ENCODE results near the gene ARHGEF16. TPM values are rescaled to one million over a fixed set of nuclear protein-coding genes. Genes with fewer than 3 reads are reported as not detected.

Gene ARHGEF16
- total RNA-seq, 1 donor from 2014 or later = 0.89 TPM

- DNase-seq = no peak
- no peak for ATAC-seq (ENCODE audit: poor library complexity)
- intact Hi-C loops (cut with DNase I) = no loop called here
Observed at GRCh38 chr1:3472088-3472850, 17.8 kb downstream of the ARHGEF16 start.

- no peak for DNase-seq
- ATAC-seq (ENCODE audit: poor library complexity) = no peak
- intact Hi-C loops (cut with DNase I) = no loop called here
Observed at GRCh38 chr1:3472906-3473305, 18.4 kb downstream of the ARHGEF16 start.

GRCh38 chr1:3473381-3473844 is 18.9 kb downstream of the ARHGEF16 start:
- intact Hi-C loops (cut with DNase I) = no loop called here
- ATAC-seq (ENCODE audit: poor library complexity) (no peak), DNase-seq (no peak)

GRCh38 chr1:3474016-3474415 is 19.6 kb downstream of the ARHGEF16 start:
- DNase-seq (no peak), ATAC-seq (ENCODE audit: poor library complexity) (no peak)
- intact Hi-C loops (cut with DNase I) = no loop called here

- DNase-seq = no peak
- no peak for ATAC-seq (ENCODE audit: poor library complexity)
- intact Hi-C loops (cut with DNase I) = no loop called here
Observed at GRCh38 chr1:3474421-3474820, 20.0 kb downstream of the ARHGEF16 start.

- no peak for DNase-seq
- no peak for ATAC-seq (ENCODE audit: poor library complexity)
- intact Hi-C loops (cut with DNase I) = no loop called here
Observed at GRCh38 chr1:3475839-3476573, 21.5 kb downstream of the ARHGEF16 start.

GRCh38 chr1:3476666-3477065 is 22.2 kb downstream of the ARHGEF16 start:
- no peak for ATAC-seq (ENCODE audit: poor library complexity)
- intact Hi-C loops (cut with DNase I) = no loop called here
- DNase-seq = no peak

GRCh38 chr1:3477241-3477995 is 23.0 kb downstream of the ARHGEF16 start:
- no peak for ATAC-seq (ENCODE audit: poor library complexity)
- intact Hi-C loops (cut with DNase I) = no loop called here
- DNase-seq = no peak

GRCh38 chr1:3478187-3478586 is 23.7 kb downstream of the ARHGEF16 start:
- DNase-seq (no peak), ATAC-seq (ENCODE audit: poor library complexity) (no peak)
- intact Hi-C loops (cut with DNase I) = no loop called here

GRCh38 chr1:3479511-3480368 is 25.3 kb downstream of the ARHGEF16 start:
- no peak for DNase-seq
- intact Hi-C loops (cut with DNase I) = no loop called here
- no peak for ATAC-seq (ENCODE audit: poor library complexity)

- no peak for DNase-seq
- intact Hi-C loops (cut with DNase I) = no loop called here
- ATAC-seq (ENCODE audit: poor library complexity) = no peak
Observed at GRCh38 chr1:3480369-3480719, 25.9 kb downstream of the ARHGEF16 start.

- ATAC-seq (ENCODE audit: poor library complexity) = no peak
- intact Hi-C loops (cut with DNase I) = no loop called here
- DNase-seq = no peak
Observed at GRCh38 chr1:3481046-3481445, 26.6 kb downstream of the ARHGEF16 start.

- intact Hi-C loops (cut with DNase I) = no loop called here
- no peak for ATAC-seq (ENCODE audit: poor library complexity)
- no peak for DNase-seq
Observed at GRCh38 chr1:3481836-3482375, 27.4 kb downstream of the ARHGEF16 start.

- ATAC-seq (ENCODE audit: poor library complexity) (no peak), DNase-seq (no peak)
- intact Hi-C loops (cut with DNase I) = no loop called here
Observed at GRCh38 chr1:3482378-3482849, 27.9 kb downstream of the ARHGEF16 start.

GRCh38 chr1:3483380-3483779 is 28.9 kb downstream of the ARHGEF16 start:
- no peak for DNase-seq
- no peak for ATAC-seq (ENCODE audit: poor library complexity)
- intact Hi-C loops (cut with DNase I) = no loop called here

GRCh38 chr1:3483801-3484444 is 29.5 kb downstream of the ARHGEF16 start:
- DNase-seq = no peak
- intact Hi-C loops (cut with DNase I) = loop anchor here (2.0 kb wide), 1 partner anchor 31 kb away; no protein-coding TSS in a partner anchor
- peak; percentile 72 for ATAC-seq (ENCODE audit: poor library complexity)

- ATAC-seq (ENCODE audit: poor library complexity) (no peak), DNase-seq (no peak)
- intact Hi-C loops (cut with DNase I) = loop anchor here (2.0 kb wide), 1 partner anchor 32 kb away; no protein-coding TSS in a partner anchor
Observed at GRCh38 chr1:3485016-3485415, 30.6 kb downstream of the ARHGEF16 start.

GRCh38 chr1:3488432-3488831 is 34.0 kb downstream of the ARHGEF16 start:
- ATAC-seq (ENCODE audit: poor library complexity) (no peak), DNase-seq (no peak)
- intact Hi-C loops (cut with DNase I) = no loop called here

Data from Right ventricle myocardium superior (tissue), 1 donor.